GM10266 (cell line): ENCODE measurements around the gene ARID3C.

Experiments used
- DNase-seq: peaks from one replicate; pipeline ENCODE4 v3.0.0; 2012; ENCODE audit errors: extremely low spot score
- TF ChIP-seq, protein P1 (sequence below): IDR thresholded peaks from 2 replicates; pipeline ENCODE4 v1.5.1; 2012; ENCODE audit warnings: mild to moderate bottlenecking, low read depth; ENCODE audit not compliant: control insufficient read depth, insufficient read depth; ENCODE audit errors: missing control alignments

Gene ARID3C

GRCh38 chr9:34587271-34587670 lies 41.6 kb downstream of the ARID3C start:
- DNase-seq, result no peak
- TF ChIP-seq, protein P1, sequence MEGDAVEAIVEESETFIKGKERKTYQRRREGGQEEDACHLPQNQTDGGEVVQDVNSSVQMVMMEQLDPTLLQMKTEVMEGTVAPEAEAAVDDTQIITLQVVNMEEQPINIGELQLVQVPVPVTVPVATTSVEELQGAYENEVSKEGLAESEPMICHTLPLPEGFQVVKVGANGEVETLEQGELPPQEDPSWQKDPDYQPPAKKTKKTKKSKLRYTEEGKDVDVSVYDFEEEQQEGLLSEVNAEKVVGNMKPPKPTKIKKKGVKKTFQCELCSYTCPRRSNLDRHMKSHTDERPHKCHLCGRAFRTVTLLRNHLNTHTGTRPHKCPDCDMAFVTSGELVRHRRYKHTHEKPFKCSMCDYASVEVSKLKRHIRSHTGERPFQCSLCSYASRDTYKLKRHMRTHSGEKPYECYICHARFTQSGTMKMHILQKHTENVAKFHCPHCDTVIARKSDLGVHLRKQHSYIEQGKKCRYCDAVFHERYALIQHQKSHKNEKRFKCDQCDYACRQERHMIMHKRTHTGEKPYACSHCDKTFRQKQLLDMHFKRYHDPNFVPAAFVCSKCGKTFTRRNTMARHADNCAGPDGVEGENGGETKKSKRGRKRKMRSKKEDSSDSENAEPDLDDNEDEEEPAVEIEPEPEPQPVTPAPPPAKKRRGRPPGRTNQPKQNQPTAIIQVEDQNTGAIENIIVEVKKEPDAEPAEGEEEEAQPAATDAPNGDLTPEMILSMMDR, result no peak

DNA sequence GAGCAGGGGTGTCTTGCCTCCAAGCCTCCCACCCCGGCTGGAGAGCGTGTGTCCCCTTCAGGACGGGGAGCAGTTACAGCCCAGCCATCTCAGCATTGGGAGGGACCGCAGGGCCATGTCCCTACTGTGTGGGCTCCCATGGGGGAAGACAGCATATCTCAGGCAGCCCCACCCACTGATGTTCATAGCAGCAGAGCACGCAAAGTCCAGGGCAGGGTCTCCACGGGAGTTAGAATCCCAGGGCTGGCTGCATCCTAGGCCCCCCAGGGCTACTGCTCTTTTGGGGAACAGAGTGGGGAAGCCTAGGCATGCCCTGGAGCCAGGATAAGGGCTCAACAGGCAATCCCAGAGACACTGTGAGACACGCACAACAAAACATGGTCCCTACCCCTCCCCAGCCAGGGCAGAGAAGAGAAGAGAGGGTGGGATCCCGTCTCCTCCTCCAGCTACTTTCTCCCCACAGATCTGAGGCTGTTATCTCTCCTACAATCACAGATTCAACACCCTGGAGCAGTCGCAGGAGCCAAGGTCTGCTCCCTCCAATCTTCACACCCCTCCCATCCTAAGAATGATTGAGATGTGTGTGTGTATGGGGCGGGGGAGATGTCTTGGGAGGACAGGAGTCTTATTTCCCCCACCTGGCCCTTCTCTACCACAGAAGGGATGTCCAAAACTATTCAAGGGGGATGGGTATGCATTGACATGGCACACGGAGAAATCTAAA lies 42.8 kb downstream of the ARID3C start:
- no peak for DNase-seq
- TF ChIP-seq, protein P1, result no peak

DNA sequence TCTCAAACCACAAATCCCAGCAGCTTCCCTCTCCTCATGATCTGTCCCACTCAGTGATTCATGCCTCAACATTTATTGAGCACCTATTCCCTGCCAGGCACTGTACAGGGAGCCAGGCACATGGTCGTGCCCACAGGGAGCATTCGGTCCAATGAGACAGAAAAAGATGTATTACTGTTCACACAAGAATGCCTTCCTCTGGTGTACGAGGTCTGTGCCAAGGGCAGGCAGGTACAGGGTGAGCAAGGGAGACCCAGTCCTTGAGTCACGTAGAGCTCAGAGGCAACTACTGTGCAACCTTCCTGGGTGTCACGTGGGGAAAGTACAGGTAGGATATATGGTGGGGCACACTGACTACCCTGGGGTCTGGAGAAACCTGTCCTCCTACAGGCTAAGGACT lies 43.9 kb downstream of the ARID3C start:
- DNase-seq, result no peak

GRCh38 chr9:34582787-34583186 lies 46.1 kb downstream of the ARID3C start:
- TF ChIP-seq, protein P1, result no peak
- DNase-seq, result no peak

More for the DNA sequence above, 43.9 kb downstream of the ARID3C start:
- TF ChIP-seq, protein P1, result no peak

- TF ChIP-seq, protein P1, result no peak
- no peak for DNase-seq
Observed at GRCh38 chr9:34581318-34581717, 47.5 kb downstream of the ARID3C start.

DNA sequence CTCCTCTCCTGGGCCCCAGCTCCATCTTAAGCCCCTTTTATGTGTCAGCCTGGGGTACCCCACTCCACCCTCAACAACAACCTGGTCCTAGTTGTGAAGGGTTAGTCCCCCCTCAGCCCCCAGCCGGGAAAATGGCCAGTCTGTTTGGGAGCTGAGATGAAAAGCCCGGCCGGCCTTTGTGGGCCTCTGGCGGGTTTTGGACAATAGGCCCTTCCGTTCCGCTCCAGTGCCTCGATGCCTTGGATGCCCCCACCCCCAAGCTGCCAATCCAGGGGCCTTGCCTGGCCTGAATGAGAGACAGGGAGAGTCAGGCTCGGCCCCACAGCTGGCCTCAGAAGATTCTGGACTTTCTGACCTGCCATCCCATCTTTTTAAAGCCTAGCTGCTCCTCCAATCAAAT lies 48.5 kb downstream of the ARID3C start:
- DNase-seq, result no peak
- TF ChIP-seq, protein P1, result no peak

GRCh38 chr9:34579808-34580163 lies 49.1 kb downstream of the ARID3C start:
- TF ChIP-seq, protein P1, result no peak

More at GRCh38 chr9:34579808-34580163, 49.1 kb downstream of the ARID3C start:
- DNase-seq, result no peak
